Thyroid gland (tissue), 4 donors: ENCODE data around the gene GALNT14. TPM values are rescaled to one million over a fixed set of nuclear protein-coding genes. Genes with fewer than 3 reads are reported as not detected.

Source experiments
- DNase-seq, 2 donors: peaks; one replicate each; pipeline ENCODE4 v3.0.0-alpha.2; 2019
- H3K27ac ChIP-seq, 3 donors: fragments of 200-600 bp; sonication (generic); 1 replicate in 2 of 3; 2 replicates in 1 of 3; pipeline ENCODE4 v1.5.1; 2016 to 2019; ENCODE audit warnings: mild to moderate bottlenecking in 1 of 3, moderate library complexity in 1 of 3
- H3K27me3 ChIP-seq: fragments of 200-600 bp; sonication (generic); one replicate; pipeline ENCODE4 v1.5.1; 2019
- H3K36me3 ChIP-seq, 2 donors: fragments of 200-600 bp; sonication (generic); one replicate each; pipeline ENCODE4 v1.5.1; 2016 to 2019
- H3K4me1 ChIP-seq, 2 donors: fragments of 200-600 bp; sonication (generic); one replicate each; pipeline ENCODE4 v1.5.1; 2017 to 2019
- H3K4me3 ChIP-seq, 3 donors: fragments of 200-600 bp; sonication (generic); replicated peaks in 1 of 3; 1 replicate in 2 of 3; 2 replicates in 1 of 3; pipeline ENCODE4 v1.5.1; 2016; ENCODE audit warnings: mild to moderate bottlenecking in 1 of 3
- H3K9me3 ChIP-seq: fragments of 200-600 bp; sonication (generic); one replicate; pipeline ENCODE4 v1.5.1; 2017
- CTCF ChIP-seq, 6 experiments: fragments of 200-600 bp in 3 of 6; fragments of 450-650 bp in 3 of 6; sonication (generic) in 3 of 6; IDR thresholded peaks; one replicate each; pipeline ENCODE4 v1.5.1; 2016 to 2019; ENCODE audit warnings: antibody characterized with exemption in 6 of 6, mild to moderate bottlenecking in 2 of 6, inconsistent platforms in 1 of 6, moderate library complexity in 1 of 6
- POLR2A ChIP-seq, 2 donors: fragments of 450-650 bp; IDR thresholded peaks; one replicate each; pipeline ENCODE4 v1.6.1; 2017; ENCODE audit warnings: antibody characterized with exemption in 2 of 2, mild to moderate bottlenecking in 2 of 2, moderate library complexity in 1 of 2
- WGBS, 2 donors: methylation state at CpG; one replicate each; pipeline ENCODE4 v1.1.5; 2017; 5-methylcytosine and 5-hydroxymethylcytosine counted together
- intact Hi-C: fragments of 100-400 bp; cut with DNase I; formaldehyde crosslinking; loops from one replicate; pipeline ENCODE4 v1.15.1; 2023
- total RNA-seq, 4 donors: library from RNA; depleted of rRNA; stranded (reverse); fragments of >200 nt; gene quantifications; one replicate each; pipeline ENCODE4 v1.2.3, GENCODE V29; 2016

GALNT14 gene
- total RNA-seq, 4 donors from 2014 or later = 0.54 to 5.1 (median 1.1) TPM

GRCh38 chr2:31032475-31032874 is 105.8 kb downstream of the GALNT14 start:
- Histone ChIP-seq H3K27ac (no peak overlapping the region), H3K36me3 (no peaks in the 10 kb centered on the region), H3K4me3 (no peak overlapping the region), H3K27me3 (no peaks in the 10 kb centered on the region), H3K4me1 (no peaks in the 10 kb centered on the region), H3K9me3 (no peaks in the 10 kb centered on the region)
- TF ChIP-seq POLR2A (IDR thresholded peaks at IDR 0.05) (no peak), CTCF (IDR thresholded peaks at IDR 0.05) (no peak)
- intact Hi-C loops = no loop called here
- DNase-seq = no peak
- 90 to 91% methylated on average over 3 of the region's 3 CpGs for WGBS, 2 donors

- no peak overlapping the region for H3K4me3 ChIP-seq
- WGBS, 2 donors = 58 to 97% methylated on average over 1 of the region's 1 CpG
- H3K36me3 ChIP-seq = no peaks in the 10 kb centered on the region
- TF ChIP-seq CTCF (IDR thresholded peaks at IDR 0.05) (no peak), POLR2A (IDR thresholded peaks at IDR 0.05) (no peak)
- no peaks in the 10 kb centered on the region for H3K4me1 ChIP-seq
- no peak for DNase-seq
- intact Hi-C loops = no loop called here
- H3K9me3 ChIP-seq = no peaks in the 10 kb centered on the region
- H3K27ac ChIP-seq = no peak overlapping the region
- no peaks in the 10 kb centered on the region for H3K27me3 ChIP-seq
Observed at GRCh38 chr2:31031132-31031706, 107.0 kb downstream of the GALNT14 start.

GRCh38 chr2:31028417-31028816 is 109.8 kb downstream of the GALNT14 start:
- Histone ChIP-seq H3K4me3 (no peak overlapping the region), H3K27me3 (no peaks in the 10 kb centered on the region), H3K27ac (no peak overlapping the region), H3K9me3 (no peaks in the 10 kb centered on the region), H3K4me1 (no peaks in the 10 kb centered on the region), H3K36me3 (no peaks in the 10 kb centered on the region)
- WGBS, 2 donors = 43 to 52% methylated on average over 7 to 8 of the region's 8 CpGs
- intact Hi-C loops = no loop called here
- no peak for TF ChIP-seq POLR2A (IDR thresholded peaks at IDR 0.05)
- TF ChIP-seq CTCF (IDR thresholded peaks at IDR 0.05) = no peak
- no peak for DNase-seq

- TF ChIP-seq POLR2A (IDR thresholded peaks at IDR 0.05) (no peak), CTCF (IDR thresholded peaks at IDR 0.05) (no peak)
- intact Hi-C loops = no loop called here
- Histone ChIP-seq H3K4me1 (no peaks in the 10 kb centered on the region), H3K9me3 (no peaks in the 10 kb centered on the region), H3K36me3 (no peaks in the 10 kb centered on the region), H3K27ac (no peak overlapping the region), H3K27me3 (no peaks in the 10 kb centered on the region), H3K4me3 (no peak overlapping the region)
- WGBS, 2 donors = 88 to 91% methylated on average over 5 of the region's 5 CpGs
- no peak for DNase-seq
Observed at GRCh38 chr2:31027549-31027948, 110.7 kb downstream of the GALNT14 start.

- TF ChIP-seq CTCF (IDR thresholded peaks at IDR 0.05) = no peak
- no peak for TF ChIP-seq POLR2A (IDR thresholded peaks at IDR 0.05)
- intact Hi-C loops = no loop called here
- Histone ChIP-seq H3K27ac (no peak overlapping the region), H3K27me3 (no peaks in the 10 kb centered on the region), H3K4me1 (no peaks in the 10 kb centered on the region), H3K36me3 (no peaks in the 10 kb centered on the region), H3K4me3 (no peak overlapping the region), H3K9me3 (no peaks in the 10 kb centered on the region)
- DNase-seq = no peak
- WGBS, 2 donors = 83 to 90% methylated on average over 3 of the region's 3 CpGs
Observed at GRCh38 chr2:31023541-31023940, 114.7 kb downstream of the GALNT14 start.
